HG03442 (cell line): Measurements from ENCODE around the gene GRIK1.

Experiments used
- ATAC-seq: cut with Tn5 transposase; IDR thresholded peaks from one replicate; pipeline ENCODE4 v1.9.1; 2021; ENCODE audit warnings: mild to moderate bottlenecking, moderate library complexity; ENCODE audit not compliant: unreplicated experiment

GRIK1 gene

DNA sequence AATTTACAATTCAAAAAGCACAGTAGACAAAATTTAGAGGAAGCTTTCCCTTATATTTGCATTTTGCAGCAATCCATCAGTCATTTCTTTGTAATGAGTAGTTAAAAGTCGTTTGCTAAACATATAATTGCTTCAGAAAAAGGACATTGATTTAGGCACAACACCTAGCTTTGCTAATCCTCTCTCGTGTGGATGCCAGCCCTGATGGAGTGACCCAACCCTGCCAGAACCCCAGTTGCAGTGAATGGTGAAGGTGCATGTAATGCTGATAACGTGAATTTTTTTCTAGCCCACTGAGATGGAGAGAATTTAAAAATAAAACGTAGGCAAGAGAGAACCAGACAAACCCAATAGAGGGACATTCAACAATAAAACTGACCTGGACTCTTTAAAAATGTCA is 263.4 kb downstream of the GRIK1 start:
- ATAC-seq, result no peak

DNA sequence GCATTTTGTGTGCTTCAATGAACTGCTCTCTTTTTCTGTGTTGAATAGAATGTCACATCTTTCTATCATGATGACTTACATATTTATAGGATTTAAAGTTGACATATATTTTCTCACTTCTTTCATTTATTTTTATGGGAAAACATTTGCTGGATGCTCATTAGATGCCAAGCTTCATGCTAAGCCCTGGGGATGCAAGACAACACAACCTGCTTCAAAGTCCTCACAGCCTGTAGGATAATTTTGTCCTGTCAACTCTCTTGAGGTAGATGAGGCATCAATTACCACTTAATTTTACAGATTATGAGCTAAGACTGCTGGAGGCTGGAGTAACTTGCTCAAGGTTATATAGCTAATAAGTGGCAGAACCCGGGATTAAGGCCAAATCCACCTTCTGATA is 264.3 kb downstream of the GRIK1 start:
- ATAC-seq, result no peak

DNA sequence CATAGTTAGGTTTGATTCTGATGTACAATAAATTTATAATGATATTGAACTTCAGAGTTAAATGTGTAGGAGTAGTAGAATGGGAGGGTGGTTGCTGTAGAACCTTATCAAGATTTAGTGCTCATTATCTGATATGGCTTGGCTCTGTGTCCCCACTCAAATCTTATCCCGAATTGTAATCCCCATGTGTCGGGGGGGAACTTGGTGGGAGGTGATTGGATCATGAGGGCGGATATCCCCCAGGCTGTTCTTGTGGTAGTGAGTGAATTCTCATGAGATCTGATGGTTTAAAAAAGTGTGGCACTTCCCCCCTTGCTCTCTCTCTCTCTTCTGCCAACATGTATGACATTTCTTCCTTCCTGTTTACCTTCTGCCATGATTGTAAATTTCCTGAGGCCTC is 265.5 kb downstream of the GRIK1 start:
- no peak for ATAC-seq

DNA sequence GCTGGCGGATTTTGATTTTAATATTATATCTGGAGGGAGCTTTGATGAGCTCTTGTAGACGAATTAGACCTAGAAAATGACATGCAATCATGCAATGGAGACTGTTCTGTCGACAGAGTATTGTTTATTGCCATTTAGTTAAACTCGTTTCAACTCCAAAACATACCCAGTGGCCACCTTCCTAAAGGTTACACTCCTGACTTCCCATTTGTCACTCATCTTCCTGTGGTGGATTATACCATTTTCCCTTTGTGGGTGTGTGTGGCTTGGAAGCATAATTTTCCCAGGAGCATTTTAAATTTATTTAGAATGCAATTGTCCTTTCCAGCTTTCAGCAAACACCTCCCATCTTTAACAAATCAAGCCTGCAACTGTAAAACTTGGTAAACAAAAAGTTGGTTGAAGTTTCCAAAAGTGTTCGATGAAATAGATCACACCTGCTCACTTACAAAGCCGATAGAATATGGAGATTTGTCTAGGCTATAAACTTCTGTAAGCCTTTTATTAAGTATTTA is 266.6 kb downstream of the GRIK1 start:
- ATAC-seq, result no peak

DNA sequence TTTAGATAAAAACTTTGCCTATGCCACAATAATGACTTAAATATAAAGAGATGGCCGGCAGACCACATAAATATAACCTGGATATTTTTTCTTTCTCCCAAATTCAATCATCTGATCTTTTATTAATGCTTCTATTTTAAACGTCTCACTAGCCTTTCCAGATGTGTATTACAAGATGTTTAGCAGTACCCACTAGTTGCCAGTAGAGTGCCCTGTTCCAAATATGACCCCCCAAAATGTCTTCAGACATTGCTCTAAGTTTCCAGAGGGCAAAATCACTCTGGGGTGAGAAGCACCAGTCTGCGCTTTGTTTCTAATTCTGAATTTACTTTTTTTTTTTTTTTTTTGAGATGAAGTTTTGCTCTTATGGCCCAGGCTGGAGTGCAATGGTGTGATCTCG is 268.1 kb downstream of the GRIK1 start:
- ATAC-seq, result no peak

DNA sequence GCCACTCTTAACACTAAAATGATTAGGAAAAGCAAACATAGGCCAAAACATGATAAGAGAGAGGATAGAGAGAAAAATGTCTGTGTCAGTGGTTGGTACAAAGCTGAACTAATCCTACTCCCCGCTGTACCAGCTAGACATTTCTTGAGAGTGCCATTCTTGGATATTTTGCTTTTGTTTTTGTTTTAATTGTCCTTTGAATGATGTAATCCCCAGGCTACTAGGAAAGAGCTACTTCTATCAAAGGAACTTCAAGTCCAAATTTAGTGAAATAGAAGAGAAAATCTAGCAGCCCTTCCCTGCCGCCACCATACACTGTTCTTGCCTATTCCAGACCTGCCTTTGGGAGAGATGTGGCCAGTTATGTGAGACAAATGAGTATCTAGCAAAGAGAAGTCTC is 269.6 kb downstream of the GRIK1 start:
- ATAC-seq, result no peak

DNA sequence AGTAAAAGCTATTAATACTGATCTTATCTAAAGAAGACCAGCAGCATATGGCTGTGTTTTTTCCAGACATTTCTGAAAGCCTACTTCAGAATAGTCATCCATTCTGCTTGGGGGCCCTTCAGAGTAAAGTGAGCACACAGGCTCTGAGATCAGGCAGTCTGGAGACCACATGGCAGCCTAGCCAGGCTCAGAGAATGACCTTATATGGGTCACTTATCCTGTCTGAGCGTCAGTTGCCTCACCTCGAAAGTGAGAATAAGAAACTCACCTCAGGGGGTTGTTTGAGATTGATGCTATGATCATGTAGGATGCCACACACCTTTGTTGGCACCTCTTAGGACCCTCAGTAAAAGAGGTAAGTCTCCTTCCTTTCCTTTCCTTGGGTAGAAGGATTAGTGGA is 270.4 kb downstream of the GRIK1 start:
- ATAC-seq, result no peak

DNA sequence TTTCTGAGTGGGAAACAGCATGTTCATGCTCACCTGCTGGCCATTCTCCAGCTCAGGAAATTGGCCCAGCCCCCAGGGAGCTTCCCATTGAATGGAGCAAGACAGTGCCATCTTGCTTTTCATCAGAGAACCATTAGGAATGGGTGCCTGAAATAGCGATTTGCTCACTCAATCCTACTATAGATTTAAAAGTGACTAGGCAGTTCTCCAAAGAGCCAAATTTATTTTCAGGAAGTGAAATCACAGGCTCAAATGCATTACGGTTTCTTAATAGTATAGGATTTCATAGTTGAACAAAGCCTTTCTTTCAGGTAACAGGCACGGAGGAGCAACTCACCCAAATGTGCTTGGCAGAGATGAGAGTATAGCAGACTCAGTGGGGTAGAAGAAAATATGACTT is 272.1 kb downstream of the GRIK1 start:
- no peak for ATAC-seq

DNA sequence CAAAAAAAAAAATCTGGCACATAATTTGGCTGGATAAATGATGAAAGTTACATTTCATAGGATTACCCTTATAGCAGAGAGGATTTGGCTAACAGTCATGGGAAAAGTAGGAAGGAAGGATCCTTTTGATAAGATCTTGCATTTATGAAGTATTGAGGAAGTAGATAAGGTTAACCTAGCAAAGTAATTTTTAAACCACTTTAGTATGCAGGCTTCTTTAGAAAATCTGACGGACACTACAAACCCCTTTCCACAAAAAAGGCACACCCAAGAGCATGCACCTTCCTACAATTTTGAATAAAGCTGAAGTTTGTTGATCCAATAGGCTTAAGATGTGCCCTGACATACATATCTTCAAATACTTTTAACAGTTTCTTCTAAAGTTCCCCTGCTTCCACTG is 275.2 kb downstream of the GRIK1 start:
- no peak for ATAC-seq

DNA sequence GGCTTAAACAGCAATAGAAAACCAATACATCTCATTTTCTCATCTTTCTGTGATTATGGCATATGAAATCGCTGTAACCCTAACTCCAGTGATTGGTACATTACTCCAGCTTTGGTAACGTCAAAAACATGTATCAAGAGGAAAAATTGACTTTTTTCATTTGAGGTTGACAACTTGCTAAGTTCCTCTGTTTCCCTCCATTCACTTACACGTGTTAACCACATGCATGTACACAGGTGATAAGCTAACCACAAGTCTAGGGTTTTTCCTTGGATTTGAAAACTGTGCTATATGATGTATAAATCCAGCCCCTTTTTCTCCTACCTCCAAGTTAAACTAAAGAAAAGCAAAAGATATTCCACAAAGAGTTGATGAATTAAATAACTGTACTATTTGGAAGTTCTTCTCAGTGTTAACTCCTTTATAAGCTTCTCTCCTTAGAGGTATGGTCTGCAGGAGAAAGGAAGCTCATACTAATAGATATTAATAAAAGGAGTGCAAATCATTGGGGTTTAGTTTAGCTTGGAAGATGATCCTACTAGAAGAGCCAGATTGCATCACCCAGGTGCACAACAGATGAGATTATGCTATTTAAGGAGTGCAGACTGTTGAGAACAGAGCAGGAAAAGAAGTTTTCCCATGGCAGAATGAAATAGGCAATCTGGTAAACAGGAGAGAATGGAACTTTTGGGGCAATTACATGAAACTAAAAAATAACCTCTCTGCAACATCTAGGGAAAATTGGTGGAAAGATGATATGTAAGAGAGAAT is 277.9 kb downstream of the GRIK1 start:
- ATAC-seq, result no peak

DNA sequence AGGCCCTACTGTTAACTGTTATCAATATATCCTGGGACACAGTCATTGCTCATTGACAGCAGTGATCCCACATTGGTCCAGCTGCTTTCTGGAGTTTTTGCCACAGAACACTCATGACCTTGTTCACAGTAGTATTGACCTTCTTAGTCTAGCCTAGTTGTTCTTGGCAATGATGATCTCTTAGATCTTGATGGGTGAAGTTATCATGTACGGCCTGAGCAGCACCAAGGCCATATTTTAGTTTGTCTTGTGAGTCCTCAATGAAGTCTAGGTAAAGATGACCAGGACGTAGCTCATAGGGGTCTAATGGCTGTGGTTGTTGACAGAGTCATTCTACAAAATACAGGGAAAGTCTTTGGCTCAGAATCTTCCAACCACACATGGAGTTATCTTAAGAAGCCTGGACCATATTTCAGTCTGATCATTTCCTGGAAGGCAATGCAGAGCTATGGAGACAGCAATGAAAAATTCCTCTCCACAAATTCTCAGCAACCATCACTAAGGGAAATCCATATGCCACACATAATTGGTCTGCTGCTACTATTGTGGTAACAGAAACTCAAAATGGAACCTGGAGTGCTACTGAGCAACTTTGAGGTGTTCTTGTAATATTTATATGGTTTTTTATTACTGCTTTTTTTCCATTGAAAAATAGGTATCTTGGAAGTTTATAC is 279.6 kb downstream of the GRIK1 start:
- ATAC-seq, result no peak

DNA sequence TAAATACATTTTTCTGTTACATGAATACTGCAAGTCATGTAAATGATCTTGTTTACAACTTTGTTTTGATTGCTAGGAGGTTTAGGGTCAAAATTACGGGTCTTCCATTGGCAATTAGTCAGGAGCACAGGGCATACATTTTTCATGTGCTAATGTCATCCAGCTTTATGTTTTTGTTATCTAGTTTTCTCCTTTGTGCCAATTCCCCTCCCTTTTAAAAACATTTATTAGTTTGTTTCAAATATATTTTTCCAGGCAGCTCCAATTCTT is 280.9 kb downstream of the GRIK1 start:
- ATAC-seq, result no peak

DNA sequence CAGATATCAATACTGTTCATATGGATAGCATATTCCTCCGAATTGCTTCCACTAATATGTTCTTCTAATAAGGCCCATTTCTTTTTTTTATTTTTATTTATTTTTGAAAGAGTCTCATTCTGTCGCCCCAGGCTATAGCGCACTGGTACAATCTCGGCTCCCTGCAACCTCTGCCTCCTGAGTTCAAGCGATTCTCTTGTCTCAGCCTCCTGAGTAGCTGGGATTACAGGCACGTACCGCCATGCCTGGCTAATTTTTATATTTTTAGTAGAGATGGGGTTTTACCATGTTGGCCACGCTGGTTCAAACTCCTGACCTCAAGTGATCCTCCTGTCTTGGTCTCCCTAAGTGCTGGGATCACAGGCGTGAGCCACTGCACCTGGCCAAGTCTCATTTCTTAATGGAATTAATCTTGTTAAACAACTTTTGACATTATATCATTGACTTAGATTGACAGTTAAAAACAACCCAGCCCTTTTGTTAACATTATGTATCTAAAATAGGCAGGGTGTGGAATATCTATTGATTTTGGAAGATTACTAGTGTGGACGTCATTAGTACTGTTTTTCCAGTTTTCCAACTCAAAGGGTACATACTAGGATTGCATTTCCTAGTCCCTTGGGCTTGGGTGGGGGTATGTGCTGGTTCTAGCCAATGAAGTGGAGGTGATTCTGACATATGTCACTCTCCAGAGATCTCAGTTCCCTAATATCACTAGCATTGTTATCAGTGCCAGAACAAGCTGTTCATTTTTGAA is 281.4 kb downstream of the GRIK1 start:
- ATAC-seq, result no peak

DNA sequence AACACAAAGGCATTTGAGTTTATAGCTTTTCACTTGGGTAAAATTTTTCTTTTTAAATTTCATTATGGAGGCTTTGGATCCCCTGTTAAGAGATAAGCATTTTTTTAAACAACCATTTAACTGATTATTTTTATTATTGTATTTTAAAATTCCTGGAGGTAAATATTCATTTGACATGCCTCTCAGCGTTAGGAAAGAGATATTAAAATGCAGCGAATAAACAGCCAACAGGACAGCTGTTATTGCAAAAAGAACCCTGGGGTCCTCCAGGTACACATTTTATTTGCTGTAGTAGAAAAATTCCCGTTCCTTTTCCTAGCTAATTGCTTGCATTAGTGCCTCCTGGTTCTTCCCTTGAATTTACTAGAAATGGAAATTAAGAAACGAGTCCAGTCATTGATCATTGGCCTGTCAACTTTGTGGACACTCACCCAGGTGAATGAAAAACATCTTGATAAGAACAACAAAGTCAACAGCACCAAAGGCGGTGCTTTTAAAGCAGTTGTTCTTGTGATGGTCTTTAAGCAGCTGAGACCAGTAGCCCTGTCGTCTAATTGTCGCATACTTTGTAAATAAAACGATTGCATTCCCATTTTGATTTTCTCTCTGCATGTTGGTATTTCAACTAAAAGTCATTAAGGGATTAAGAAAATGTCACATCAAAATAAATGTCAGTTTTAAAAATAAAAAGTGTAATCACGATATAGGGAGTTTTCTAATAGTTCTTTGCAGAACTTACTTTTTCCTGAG is 282.4 kb downstream of the GRIK1 start:
- no peak for ATAC-seq

DNA sequence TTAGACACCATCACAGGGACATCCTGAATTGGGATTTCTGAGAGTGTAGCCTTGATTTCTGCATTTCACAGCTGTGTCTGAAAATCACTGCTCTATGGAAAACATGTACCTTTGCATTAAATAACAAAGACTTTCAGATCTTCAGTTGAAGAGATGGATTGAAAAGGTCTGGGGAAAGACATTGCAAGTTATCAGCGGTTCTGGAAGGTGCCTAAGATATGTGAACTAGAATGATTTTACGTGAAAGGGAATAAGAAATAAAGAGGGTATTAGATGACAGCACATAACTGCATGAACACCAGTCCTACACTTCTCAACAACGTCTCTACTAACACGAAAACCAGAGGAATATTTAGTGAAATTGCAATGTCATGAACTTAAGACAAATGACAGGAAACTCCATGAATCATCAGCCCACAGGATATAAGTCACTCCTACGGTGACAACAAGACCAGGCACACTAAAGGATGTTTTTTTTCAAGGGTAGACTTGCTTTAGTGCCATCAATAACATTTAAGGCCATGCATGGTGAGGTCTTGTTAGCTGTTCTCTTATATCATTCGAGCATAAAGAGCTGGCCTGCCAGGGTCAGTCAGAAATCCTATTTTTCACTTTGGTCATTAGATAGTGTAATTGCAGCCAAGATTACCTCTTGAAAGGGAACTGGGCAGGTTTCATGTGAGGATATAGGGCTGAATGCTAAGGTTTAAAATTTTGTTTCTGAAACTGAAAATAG is 283.1 kb downstream of the GRIK1 start:
- ATAC-seq, result no peak

DNA sequence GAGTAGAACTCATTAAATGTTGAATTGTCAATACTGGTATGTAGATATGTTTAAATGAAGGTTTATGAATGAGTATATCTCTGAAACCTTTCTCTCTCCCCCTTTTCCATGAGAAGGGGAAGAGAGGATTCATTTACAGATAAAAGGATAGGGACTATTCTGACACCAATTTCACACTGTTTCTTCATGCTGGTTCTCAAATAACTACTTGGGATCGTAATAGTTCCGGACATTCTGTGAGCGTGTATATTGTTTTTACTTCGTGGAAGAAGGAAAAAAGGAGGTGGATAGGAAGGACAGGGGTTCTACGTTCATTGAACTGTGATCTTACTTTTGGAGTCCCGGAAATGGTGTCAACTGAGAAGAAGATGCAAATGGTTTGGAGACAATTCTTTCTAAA is 284.2 kb downstream of the GRIK1 start:
- no peak for ATAC-seq

DNA sequence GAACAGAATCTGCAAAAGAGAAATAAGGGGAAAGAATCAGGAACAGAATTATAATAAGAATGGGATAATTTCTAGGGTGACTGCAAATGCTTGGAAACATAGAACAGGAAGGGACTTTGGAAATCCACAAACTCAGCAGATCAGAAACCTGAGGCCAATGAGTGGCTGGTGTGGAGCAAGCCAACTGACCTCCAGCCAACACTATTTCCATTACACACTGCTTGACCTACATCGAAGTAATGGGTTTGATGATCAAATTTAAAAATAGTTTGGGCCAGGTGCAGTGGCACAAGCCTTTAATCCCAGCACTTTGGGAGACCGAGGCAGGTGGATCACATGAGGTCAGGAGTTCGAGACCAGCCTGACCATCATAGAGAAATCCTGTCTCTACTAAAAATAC is 284.9 kb downstream of the GRIK1 start:
- ATAC-seq, result no peak

DNA sequence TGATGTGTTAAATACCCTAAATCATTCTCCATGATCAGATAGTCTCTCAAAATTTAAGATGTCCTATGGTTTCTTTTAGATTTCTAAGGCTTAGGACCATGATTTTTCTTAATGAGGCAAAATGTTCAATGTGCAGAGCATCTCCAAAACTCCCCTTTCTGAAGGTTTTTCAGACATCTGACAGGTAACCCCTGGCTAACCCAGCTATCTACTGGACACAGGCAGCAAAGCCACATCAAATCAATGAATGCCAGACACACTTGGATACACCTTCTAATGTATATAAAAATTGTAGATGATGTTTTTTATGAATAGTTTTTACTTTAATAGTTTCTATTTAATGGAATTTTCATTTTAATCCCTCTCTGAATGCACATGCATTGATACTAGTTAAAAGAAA is 285.6 kb downstream of the GRIK1 start:
- no peak for ATAC-seq

DNA sequence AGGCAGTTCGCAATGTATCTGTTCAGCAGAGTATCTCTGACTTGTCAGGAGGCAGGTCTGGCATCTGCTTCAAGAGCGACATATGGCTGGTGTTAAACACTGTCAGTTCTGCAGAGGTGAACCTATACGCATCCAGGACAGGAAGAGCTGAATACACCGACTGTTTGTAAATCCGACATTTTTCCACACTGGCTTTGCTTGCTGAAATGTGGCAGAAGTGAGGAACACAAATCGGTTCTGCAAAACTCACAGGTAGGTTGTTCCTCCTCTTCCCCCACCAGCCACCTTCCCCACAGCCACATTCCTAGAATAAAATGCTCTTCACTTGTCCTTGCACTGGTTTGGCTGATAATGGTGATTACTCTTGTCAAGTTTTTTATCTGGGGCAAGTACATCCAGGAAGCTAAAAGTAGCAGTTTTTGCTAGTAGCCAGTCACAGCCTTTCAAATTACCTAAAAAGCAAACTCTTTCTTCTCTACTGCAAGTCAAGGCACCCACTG is 289.2 kb downstream of the GRIK1 start:
- ATAC-seq, result no peak

DNA sequence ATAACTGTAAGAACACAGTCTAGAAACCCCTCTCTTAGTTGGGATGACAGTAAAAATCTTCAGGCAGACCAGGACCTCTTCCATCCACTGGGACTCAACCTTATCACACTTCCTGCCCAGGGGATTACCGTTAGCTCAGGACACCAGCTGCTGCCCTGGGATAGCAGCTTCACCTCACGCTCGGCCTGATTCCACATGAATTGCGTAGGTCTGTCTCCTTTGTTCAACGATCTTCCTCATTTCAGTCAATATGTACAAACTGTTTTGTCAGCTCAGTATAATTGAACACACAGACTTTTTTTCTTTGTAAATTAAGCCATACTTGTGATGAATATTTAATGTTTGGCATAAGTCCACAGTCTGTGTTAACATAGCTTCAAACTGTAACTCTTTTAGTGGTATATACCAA is 290.4 kb downstream of the GRIK1 start:
- no peak for ATAC-seq
